ENCODE measurements around the gene ACOT9.

DNA sequence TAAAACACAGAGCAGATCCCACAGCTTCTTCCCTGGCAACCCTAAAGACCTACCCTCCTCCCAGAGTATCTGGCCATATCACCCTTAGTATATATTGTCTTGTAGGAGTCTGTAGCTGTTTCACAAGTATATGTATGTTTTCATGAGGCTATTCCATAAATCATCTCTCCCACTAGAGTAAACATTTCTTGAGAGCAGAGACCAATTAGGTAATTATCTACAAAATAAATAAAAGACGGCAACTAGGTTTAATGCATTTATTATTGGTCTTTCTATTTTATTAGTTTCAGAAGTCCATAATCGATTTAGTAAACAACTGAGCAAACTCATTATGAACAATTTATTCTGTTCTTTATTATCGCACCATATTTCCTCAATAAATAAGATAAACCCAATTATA, 7.0 kb downstream of the ACOT9 start:
- TF ChIP-seq, protein P1, sequence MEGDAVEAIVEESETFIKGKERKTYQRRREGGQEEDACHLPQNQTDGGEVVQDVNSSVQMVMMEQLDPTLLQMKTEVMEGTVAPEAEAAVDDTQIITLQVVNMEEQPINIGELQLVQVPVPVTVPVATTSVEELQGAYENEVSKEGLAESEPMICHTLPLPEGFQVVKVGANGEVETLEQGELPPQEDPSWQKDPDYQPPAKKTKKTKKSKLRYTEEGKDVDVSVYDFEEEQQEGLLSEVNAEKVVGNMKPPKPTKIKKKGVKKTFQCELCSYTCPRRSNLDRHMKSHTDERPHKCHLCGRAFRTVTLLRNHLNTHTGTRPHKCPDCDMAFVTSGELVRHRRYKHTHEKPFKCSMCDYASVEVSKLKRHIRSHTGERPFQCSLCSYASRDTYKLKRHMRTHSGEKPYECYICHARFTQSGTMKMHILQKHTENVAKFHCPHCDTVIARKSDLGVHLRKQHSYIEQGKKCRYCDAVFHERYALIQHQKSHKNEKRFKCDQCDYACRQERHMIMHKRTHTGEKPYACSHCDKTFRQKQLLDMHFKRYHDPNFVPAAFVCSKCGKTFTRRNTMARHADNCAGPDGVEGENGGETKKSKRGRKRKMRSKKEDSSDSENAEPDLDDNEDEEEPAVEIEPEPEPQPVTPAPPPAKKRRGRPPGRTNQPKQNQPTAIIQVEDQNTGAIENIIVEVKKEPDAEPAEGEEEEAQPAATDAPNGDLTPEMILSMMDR (IDR thresholded peaks at IDR 0.05): no peak
- TF ChIP-seq POLR2A (IDR thresholded peaks at IDR 0.05): no peak

Measured in lower leg skin (tissue), 3 donors.